ENCODE data around the gene DTL.

DNA sequence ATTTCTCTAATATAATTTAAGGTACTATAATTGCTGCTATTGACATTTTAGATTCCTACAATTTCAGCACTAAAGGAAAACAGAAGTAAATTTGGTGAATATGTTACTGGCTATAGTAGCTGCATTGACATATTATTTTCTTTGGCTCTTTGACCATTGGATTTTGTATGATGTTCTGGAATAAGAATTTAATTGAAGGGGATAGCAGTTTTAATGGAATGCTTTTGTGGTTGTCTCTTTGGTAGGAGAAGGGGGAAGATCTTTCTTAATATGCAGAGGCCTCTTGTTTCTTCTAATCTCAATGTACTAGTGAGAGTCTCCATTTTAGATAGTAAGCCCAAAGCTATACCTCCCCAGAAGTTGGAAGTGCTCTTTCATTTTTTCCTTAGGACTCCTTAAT is 6.9 kb downstream of the DTL start:
- TF ChIP-seq, protein P1, sequence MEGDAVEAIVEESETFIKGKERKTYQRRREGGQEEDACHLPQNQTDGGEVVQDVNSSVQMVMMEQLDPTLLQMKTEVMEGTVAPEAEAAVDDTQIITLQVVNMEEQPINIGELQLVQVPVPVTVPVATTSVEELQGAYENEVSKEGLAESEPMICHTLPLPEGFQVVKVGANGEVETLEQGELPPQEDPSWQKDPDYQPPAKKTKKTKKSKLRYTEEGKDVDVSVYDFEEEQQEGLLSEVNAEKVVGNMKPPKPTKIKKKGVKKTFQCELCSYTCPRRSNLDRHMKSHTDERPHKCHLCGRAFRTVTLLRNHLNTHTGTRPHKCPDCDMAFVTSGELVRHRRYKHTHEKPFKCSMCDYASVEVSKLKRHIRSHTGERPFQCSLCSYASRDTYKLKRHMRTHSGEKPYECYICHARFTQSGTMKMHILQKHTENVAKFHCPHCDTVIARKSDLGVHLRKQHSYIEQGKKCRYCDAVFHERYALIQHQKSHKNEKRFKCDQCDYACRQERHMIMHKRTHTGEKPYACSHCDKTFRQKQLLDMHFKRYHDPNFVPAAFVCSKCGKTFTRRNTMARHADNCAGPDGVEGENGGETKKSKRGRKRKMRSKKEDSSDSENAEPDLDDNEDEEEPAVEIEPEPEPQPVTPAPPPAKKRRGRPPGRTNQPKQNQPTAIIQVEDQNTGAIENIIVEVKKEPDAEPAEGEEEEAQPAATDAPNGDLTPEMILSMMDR (conservative IDR thresholded peaks at IDR 0.05) = no peak
- TF ChIP-seq ZFX (IDR thresholded peaks at IDR 0.05) = no peak
